ENCODE measurements around the gene YPEL5. TPM values are rescaled to one million over a fixed set of nuclear protein-coding genes. Genes with fewer than 3 reads are reported as not detected.

Gene YPEL5
- 69.7 and 140 TPM in 2 replicates for total RNA-seq

DNA sequence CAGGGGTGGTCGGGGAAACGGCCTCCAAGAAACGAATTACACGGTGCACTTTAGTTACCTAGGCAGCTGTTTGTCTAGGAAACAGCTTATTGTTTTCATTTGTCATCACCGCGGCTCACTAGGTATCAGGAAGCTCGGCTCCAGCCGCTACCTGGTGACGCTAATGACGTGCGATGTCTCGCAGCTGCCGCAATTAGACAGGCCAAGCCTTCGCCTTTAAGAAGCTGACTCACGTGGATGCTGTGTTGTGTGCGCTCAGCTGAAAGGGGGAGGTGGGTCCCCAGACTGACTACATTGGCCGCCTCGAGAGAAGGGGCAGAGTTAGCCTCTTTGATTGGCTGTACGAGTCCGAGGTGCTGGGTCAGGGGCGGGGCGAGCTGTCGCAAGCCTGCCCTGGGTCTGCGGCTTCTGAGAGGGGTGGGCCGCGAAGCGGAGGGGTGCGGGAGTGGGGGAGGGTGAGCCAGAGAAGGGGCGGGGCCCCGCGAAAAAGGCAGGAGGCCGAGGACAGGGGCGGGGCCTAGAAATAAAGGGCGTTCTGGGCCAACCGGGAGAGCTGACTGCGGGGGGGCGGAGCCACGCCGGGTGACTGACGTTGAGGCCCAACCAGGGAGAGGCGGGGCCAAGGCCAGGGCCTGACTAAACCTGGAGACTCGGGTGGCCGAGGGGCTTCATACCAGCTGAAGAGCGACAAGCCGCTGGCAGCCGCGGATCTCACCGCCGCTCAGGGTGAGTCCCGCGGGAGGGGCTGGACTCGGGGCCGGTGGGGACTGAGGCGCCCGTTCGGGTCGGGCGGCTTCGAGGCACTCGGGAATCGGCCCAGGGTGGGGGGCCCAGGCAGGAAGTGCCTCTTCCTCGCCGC is at the start of gene YPEL5:
Gene YPEL5, plus strand, starts transcription at position 671 of the 859 bp plus-strand sequence. CDS start 9,645 bp downstream, outside the sequence.

Other genes starting within 250 kb of the YPEL5 start
- under 0.01 TPM in 1 of 2 replicates, not detected in the other for gene ALK, start 225.4 kb upstream of the YPEL5 start, total RNA-seq
- gene LBH, start 84.5 kb downstream of the YPEL5 start, total RNA-seq: 22.2 and 56.1 TPM in 2 replicates

Measured in uterine smooth muscle cell (primary cell).